ENCODE results near the gene SLC4A7. TPM values are rescaled to one million over a fixed set of nuclear protein-coding genes. Genes with fewer than 3 reads are reported as not detected.

SLC4A7 gene
- total and polyA plus RNA-seq, 9 of the 15 experiments (the other 6 are each of a cell fraction or from before 2014, with no cell fraction given), result 1.7 to 13.6 (median 8.0) TPM

DNA sequence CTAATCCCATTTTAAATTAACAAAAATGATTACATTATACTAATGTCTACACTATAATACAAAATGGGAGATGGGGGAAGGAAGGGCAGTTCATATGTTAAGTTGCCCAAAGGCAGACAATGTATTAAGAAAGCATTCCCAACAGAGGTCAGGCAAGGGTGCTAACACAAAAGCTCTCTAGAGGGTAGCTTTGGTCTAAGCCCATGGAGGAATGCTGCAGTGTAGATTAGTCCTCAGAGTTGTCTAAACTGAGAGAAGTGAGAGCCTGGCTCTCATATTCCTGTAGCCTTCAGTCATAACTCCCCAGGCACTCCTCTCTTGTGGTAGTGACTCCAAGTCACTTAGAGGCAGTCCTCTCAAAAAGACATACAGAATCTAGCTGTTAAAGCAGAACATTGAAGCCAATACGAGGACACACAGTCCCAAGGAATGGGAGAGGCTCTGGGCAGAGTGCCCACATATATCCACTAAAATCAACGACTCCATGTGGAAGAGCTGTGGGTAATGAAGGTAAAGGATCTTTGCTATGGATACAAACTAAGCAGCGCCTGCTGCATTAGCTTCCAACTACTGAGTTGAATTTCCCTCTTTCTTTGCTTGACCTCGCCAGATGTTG is 129.5 kb downstream of the SLC4A7 start (continued):
- TF ChIP-seq, protein P1, sequence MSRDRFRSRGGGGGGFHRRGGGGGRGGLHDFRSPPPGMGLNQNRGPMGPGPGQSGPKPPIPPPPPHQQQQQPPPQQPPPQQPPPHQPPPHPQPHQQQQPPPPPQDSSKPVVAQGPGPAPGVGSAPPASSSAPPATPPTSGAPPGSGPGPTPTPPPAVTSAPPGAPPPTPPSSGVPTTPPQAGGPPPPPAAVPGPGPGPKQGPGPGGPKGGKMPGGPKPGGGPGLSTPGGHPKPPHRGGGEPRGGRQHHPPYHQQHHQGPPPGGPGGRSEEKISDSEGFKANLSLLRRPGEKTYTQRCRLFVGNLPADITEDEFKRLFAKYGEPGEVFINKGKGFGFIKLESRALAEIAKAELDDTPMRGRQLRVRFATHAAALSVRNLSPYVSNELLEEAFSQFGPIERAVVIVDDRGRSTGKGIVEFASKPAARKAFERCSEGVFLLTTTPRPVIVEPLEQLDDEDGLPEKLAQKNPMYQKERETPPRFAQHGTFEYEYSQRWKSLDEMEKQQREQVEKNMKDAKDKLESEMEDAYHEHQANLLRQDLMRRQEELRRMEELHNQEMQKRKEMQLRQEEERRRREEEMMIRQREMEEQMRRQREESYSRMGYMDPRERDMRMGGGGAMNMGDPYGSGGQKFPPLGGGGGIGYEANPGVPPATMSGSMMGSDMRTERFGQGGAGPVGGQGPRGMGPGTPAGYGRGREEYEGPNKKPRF (IDR thresholded peaks at IDR 0.05; ENCODE audit: low read depth, low read length), result no peak

DNA sequence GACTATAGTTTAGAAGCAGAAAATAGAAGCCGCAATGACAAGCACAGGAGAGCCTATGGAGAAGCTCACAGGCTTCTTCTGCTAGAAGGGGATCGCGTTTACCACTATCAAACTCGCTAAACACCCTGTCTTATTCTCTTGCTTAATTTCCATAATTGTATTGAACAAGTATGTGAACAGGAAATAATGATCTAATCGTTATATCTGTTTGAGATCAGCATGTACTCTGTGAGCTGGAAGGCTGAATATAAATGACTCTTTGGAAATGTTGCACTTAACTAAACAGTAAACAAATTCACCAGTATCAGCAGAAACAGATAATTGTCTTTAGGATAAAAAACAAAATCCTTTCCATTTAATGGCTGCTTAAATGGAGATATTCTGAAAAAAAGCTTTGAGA is 130.0 kb downstream of the SLC4A7 start:
- in situ Hi-C loops (cut with MboI), result no loop called here
- no peak for FAIRE-seq
- TF ChIP-seq, protein P2, sequence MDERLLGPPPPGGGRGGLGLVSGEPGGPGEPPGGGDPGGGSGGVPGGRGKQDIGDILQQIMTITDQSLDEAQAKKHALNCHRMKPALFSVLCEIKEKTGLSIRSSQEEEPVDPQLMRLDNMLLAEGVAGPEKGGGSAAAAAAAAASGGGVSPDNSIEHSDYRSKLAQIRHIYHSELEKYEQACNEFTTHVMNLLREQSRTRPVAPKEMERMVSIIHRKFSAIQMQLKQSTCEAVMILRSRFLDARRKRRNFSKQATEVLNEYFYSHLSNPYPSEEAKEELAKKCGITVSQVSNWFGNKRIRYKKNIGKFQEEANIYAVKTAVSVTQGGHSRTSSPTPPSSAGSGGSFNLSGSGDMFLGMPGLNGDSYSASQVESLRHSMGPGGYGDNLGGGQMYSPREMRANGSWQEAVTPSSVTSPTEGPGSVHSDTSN (CRISPR knock-in tag; IDR thresholded peaks at IDR 0.05; ENCODE audit: low read depth), result no peak
- TF ChIP-seq, protein P2 (tag; conservative IDR thresholded peaks at IDR 0.05; ENCODE audit: low read depth), result no peak
- TF ChIP-seq, protein P3, sequence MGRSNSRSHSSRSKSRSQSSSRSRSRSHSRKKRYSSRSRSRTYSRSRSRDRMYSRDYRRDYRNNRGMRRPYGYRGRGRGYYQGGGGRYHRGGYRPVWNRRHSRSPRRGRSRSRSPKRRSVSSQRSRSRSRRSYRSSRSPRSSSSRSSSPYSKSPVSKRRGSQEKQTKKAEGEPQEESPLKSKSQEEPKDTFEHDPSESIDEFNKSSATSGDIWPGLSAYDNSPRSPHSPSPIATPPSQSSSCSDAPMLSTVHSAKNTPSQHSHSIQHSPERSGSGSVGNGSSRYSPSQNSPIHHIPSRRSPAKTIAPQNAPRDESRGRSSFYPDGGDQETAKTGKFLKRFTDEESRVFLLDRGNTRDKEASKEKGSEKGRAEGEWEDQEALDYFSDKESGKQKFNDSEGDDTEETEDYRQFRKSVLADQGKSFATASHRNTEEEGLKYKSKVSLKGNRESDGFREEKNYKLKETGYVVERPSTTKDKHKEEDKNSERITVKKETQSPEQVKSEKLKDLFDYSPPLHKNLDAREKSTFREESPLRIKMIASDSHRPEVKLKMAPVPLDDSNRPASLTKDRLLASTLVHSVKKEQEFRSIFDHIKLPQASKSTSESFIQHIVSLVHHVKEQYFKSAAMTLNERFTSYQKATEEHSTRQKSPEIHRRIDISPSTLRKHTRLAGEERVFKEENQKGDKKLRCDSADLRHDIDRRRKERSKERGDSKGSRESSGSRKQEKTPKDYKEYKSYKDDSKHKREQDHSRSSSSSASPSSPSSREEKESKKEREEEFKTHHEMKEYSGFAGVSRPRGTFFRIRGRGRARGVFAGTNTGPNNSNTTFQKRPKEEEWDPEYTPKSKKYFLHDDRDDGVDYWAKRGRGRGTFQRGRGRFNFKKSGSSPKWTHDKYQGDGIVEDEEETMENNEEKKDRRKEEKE (IDR thresholded peaks at IDR 0.05; ENCODE audit: borderline replicate concordance in 1 of 2, control insufficient read depth in 1 of 2, low read depth in 2 of 2, low read length in 1 of 2), result no peak
- no peak for TF ChIP-seq KDM1A (IDR thresholded peaks at IDR 0.05)
- TF ChIP-seq ETV1 (tag; conservative IDR thresholded peaks at IDR 0.05; ENCODE audit: low read depth), result no peak
- TF ChIP-seq SIX5 (IDR thresholded peaks at IDR 0.05; ENCODE audit: borderline replicate concordance in 1 of 2, insufficient read depth in 1 of 2, low read depth in 1 of 2, low read length in 2 of 2), result no peak
- TF ChIP-seq ZSCAN29 (IDR thresholded peaks at IDR 0.05), result no peak
- TF ChIP-seq XRCC4 (IDR thresholded peaks at IDR 0.05; ENCODE audit: extremely low read depth, insufficient read depth, insufficient read length), result no peak
- TF ChIP-seq, protein P1 (IDR thresholded peaks at IDR 0.05; ENCODE audit: low read depth, low read length), result no peak

More for the DNA sequence above, 130.0 kb downstream of the SLC4A7 start:
- no peak overlapping the region for H3K4me2 ChIP-seq (ENCODE audit: insufficient read depth, low read length)
- no peaks in the 10 kb centered on the region for H3K27me3 ChIP-seq (ENCODE audit: control insufficient read depth in 2 of 2, insufficient read depth in 2 of 2, low read length in 2 of 2)
- DNase-seq (ENCODE audit: extremely low read depth in 1 of 4, low spot score in 3 of 4) (no peak), ATAC-seq (no peak)
- H3K9me1 ChIP-seq (ENCODE audit: control insufficient read depth, insufficient read depth, low read length), result no peaks in the 10 kb centered on the region
- ChIA-PET CTCF (ENCODE audit: low intra/inter-chr PET ratio) (no interaction called here), POLR2A (no interaction called here)
- no peak overlapping the region for H3K4me3 ChIP-seq
- H3K4me1 ChIP-seq (replicated peaks in 1 of 2; ENCODE audit: control insufficient read depth in 2 of 2, insufficient read depth in 2 of 2, low read length in 2 of 2), result no peaks in the 10 kb centered on the region
- no peaks in the 10 kb centered on the region for H3K79me2 ChIP-seq (ENCODE audit: control insufficient read depth, insufficient read depth, low read length)
- no TSS peak for BruUV-seq (replicated peaks)
- 3% methylated on average over 5 of the region's 5 CpGs for WGBS (ENCODE audit: insufficient coverage, low coverage, missing lambda C conversion rate)
- no peak overlapping the region for H3K9ac ChIP-seq (ENCODE audit: insufficient read depth in 1 of 2, low read depth in 2 of 2, low read length in 2 of 2)
- H3K27ac ChIP-seq (ENCODE audit: extremely low read depth, low read depth, low read length), result no peak overlapping the region
- H4K20me1 ChIP-seq (replicated peaks; ENCODE audit: control insufficient read depth, insufficient read depth, low read length), result no peaks in the 10 kb centered on the region
- intact Hi-C loops (cut with micrococcal nuclease), result no loop called here
- no peaks in the 10 kb centered on the region for H3K9me3 ChIP-seq (replicated peaks; ENCODE audit: control insufficient read depth, insufficient read depth, low read depth, low read length)
- no peaks in the 10 kb centered on the region for H3K36me3 ChIP-seq (ENCODE audit: control insufficient read depth, insufficient read depth, low read length)
- H2AFZ ChIP-seq (ENCODE audit: low read depth, low read length), result no peak overlapping the region
